Gastrocnemius medialis (tissue), 4 donors: ENCODE results near the gene USP19.

Experiments
- CTCF ChIP-seq, 5 experiments: fragments of 450-650 bp in 3 of 5; fragments of 200-600 bp in 2 of 5; sonication (generic) in 2 of 5; IDR thresholded peaks in 4 of 5; conservative IDR thresholded peaks in 1 of 5; 1 replicate in 4 of 5; 2 replicates in 1 of 5; pipeline ENCODE4 v1.5.1; 2016 to 2019; ENCODE audit warnings: antibody characterized with exemption in 5 of 5, mild to moderate bottlenecking in 3 of 5, moderate library complexity in 3 of 5
- POLR2A ChIP-seq, 2 donors: fragments of 450-650 bp; IDR thresholded peaks; one replicate each; pipeline ENCODE4 v1.6.1; 2017; ENCODE audit warnings: antibody characterized with exemption in 2 of 2, mild to moderate bottlenecking in 2 of 2, moderate library complexity in 2 of 2

- TF ChIP-seq CTCF (IDR thresholded peaks at IDR 0.05 in 4 of 5, conservative IDR thresholded peaks at IDR 0.05 in 1 of 5) (no peak), POLR2A (IDR thresholded peaks at IDR 0.05) (no peak)
These were observed 3.1 kb upstream of the USP19 start for GRCh38 chr3:49123687-49124086.
